Urinary bladder (tissue), 4 donors: ENCODE results near the gene RPL7A. TPM values are rescaled to one million over a fixed set of nuclear protein-coding genes. Genes with fewer than 3 reads are reported as not detected.
"Not testable (repeated sequence)": the region's sequence is repeated elsewhere in the genome, so short reads cannot be mapped to it uniquely, and the experiment has no call there.

Experiments used
- DNase-seq: peaks from one replicate; pipeline ENCODE4 v3.0.0-alpha.2; 2015; ENCODE audit errors: extremely low spot score
- H3K27ac ChIP-seq: one replicate; pipeline ENCODE4 v1.5.1; 2013; ENCODE audit warnings: low read depth, mild to moderate bottlenecking, moderate library complexity
- H3K36me3 ChIP-seq: one replicate; pipeline ENCODE4 v1.6.1; 2013; ENCODE audit warnings: mild to moderate bottlenecking, moderate library complexity; ENCODE audit not compliant: insufficient read depth
- H3K4me1 ChIP-seq: one replicate; pipeline ENCODE4 v1.6.1; 2013; ENCODE audit warnings: mild to moderate bottlenecking, moderate library complexity; ENCODE audit not compliant: insufficient read depth
- H3K4me3 ChIP-seq: one replicate; pipeline ENCODE4 v1.5.1; 2013; ENCODE audit warnings: low read depth, low read length
- WGBS: extraction: QIAGEN DNeasy Blood & Tissue Kit; methylation state at CpG from one replicate; pipeline ENCODE4 v1.1.7; 2013; 5-methylcytosine and 5-hydroxymethylcytosine counted together
- polyA plus RNA-seq: library from polyadenylated mRNA; stranded (reverse); fragments of 200-250 nt; gene quantifications from one replicate; pipeline ENCODE4 v1.2.3, GENCODE V29; 2013
- total RNA-seq: library from RNA; depleted of rRNA; stranded (reverse); fragments of >200 nt; gene quantifications from one replicate; pipeline ENCODE4 v1.2.3, GENCODE V29; 2014
- donor health status: healthy with polysubstance abuse.
- donor health status: healthy.

RPL7A gene
- total and polyA plus RNA-seq, 2 donors, result 1,153 to 2,769 TPM

DNA sequence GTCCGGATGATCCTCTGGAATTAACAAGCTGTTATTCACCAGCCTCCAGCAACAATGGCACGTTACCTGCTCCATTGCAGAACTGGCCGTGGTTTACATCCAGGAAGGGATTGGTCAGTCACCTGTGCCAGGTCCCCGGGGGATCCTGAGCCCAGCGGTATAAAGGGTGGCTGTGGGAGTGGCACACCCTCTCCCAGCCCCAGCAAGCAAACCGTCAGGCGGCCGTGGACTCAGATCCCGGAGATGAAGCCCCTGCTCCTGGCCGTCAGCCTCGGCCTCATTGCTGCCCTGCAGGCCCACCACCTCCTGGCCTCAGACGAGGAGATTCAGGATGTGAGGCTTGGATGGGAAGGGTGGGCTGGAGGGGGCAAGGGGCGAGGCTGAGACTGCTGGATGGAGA, 30.5 kb upstream of the RPL7A start:
- not testable (repeated sequence) for H3K4me3 ChIP-seq, H3K27ac ChIP-seq, H3K36me3 ChIP-seq, H3K4me1 ChIP-seq, DNase-seq
- WGBS, result 76% methylated on average over 13 of the region's 13 CpGs

DNA sequence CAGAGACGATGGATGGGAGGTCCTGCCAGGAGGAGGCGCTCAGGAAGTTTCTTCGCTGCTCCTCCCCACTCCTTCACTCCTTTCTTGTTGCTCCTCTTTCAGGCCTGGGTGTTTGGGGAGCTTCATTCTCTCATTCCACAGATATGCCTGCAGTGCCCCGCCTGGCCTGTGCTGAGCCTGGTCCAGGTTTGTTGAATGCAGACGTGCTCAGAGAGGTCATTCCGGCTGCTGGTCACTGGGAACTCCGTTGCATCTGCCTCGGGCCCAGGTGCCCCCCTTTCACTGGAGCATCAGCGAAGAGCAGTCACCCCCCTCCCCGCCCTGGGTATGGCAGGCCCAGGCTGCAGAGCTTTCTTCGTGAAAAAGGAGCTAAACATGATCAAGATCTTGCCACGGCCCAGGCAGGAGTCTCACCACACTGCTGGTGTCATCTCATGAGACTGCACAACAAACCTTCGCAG, 27.6 kb upstream of the RPL7A start:
- H3K4me1 ChIP-seq, result no peaks in the 10 kb centered on the region
- no peak for DNase-seq

DNA sequence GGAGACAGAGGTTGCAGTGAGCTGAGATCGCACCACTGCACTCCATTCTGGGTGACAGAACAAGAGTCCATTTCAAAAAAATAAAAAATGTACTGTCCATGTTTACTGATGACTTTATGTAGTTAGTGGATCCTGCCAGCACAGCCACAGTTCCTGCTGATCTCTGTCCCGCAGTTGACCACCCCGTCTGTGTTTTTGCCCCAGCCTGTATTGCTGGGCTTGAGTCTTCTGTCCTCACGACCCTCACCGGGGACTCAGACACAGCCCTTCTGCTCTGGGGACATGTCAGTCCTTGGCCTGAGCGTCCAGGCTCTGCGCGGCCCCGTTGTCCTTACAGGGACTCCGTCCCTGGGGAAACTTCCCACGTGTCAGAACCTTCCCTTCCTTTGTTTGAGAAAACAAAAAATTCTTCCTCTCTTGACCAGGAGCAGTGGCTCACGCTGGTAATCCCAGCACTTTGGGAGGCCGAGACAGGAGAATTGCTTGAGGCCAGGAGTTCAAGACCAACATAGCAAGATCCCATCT, 26.5 kb upstream of the RPL7A start:
- H3K36me3 ChIP-seq, result no peaks in the 10 kb centered on the region
- H3K27ac ChIP-seq, result no peak overlapping the region
- WGBS, result 81% methylated on average over 13 of the region's 13 CpGs
- no peak for DNase-seq
- H3K4me1 ChIP-seq, result no peaks in the 10 kb centered on the region
- no peak overlapping the region for H3K4me3 ChIP-seq

More for the DNA sequence above, 27.6 kb upstream of the RPL7A start:
- no peaks in the 10 kb centered on the region for H3K36me3 ChIP-seq
- H3K27ac ChIP-seq, result no peak overlapping the region
- 71% methylated on average over 13 of the region's 13 CpGs for WGBS
- H3K4me3 ChIP-seq, result no peak overlapping the region

DNA sequence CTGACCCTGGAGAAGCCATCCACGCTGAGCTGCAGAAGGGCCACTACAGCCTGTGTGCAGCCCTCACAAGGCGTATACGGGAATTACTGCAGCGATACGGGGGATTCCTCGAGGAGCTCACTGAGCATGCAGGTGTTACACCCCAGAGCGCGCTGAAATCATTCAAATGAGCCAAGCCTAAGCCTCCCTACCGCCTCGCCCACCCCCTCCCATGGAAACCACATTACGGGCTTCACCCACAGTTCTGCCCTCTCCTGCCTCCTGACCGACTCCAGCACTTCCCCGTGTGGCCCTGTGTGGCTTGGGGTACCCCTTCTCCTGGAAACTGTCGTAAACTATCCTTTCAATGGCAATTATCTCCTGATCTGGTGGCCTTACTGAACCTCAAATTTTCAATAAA, 25.3 kb upstream of the RPL7A start:
- no peaks in the 10 kb centered on the region for H3K36me3 ChIP-seq
- WGBS, result 83% methylated on average over 14 of the region's 14 CpGs
- DNase-seq, result no peak
- H3K4me1 ChIP-seq, result no peaks in the 10 kb centered on the region
- H3K4me3 ChIP-seq, result no peak overlapping the region
- no peak overlapping the region for H3K27ac ChIP-seq

DNA sequence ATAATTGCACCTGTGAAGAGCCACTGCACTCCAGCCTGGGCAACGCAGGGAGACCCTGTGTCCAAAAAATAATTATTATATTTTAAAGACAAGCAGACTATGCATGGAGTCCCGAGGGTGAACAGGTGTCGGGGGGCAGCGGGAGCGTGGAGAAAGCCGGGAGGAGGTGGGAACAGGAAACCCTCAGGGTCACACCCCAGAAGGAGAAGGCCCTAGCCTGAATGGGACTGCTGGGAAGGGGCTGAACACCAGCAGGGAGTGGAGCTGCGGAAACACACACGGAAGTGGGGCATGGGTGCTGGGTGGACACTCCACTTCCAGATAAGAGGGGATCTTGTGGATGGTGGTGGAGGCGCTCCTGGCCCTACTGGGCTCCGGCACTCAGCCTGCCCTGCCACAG, 24.8 kb upstream of the RPL7A start:
- H3K4me1 ChIP-seq, result no peaks in the 10 kb centered on the region
- 88% methylated on average over 10 of the region's 10 CpGs for WGBS
- no peaks in the 10 kb centered on the region for H3K36me3 ChIP-seq
- no peak for DNase-seq
- no peak overlapping the region for H3K27ac ChIP-seq
- H3K4me3 ChIP-seq, result no peak overlapping the region

DNA sequence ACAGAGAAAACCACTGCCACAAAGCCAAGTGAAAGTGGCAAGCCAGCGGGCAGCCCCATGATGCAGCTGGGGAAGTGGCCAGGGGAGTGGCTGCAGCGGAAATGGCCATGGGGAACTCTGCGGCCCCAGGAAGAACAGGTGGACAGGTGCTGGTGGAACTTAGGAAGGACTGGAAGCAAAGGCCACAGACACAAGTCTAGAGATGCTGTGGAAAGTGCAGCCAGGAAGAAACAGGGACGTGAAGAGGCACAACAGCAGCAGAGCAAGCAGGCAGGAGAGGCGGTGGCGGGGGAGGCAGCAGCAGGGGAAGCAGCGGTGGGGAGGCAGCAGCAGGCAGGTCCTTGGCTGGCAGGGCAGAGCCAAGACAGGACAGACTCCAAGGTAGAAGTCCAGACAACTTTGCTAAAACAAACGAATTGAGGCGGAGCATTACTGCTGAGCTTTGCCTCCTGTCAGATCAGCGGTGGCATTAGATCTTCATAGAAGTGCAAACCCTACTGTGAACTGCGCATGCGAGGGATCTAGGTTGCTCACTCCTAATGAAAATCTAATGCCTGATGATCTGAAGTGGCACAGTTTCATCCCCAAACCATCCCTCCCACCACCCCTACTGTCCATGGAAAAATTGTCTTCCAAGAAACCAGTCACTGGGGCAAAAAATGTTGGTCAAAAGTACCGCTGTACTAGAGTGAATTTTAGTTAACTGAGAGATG, 23.9 kb upstream of the RPL7A start:
- Histone ChIP-seq H3K4me3 (no peak overlapping the region), H3K4me1 (no peaks in the 10 kb centered on the region), H3K36me3 (no peaks in the 10 kb centered on the region), H3K27ac (no peak overlapping the region)
- DNase-seq, result no peak
- WGBS, result 89% methylated on average over 13 of the region's 13 CpGs

DNA sequence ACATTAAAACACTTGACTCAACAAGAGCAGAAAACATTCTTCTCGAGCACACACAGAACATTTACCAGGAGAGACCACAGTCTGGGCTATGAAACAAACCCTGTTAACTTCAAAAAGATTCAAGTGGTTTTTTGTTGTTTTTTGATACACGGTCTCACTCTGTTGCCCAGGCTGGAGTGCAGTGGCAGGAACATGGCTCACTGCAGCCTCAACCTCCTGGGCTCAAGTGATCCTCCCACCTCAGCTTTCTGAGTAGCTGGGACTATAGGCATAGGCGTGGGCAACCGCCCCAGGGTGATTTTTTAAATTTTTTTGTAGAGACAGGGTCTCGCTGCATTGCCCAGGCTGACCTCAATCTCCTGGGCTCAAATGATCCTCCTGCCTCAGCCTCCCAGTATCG, 21.0 kb upstream of the RPL7A start:
- not testable (repeated sequence) for H3K4me3 ChIP-seq, H3K4me1 ChIP-seq, DNase-seq, H3K27ac ChIP-seq, H3K36me3 ChIP-seq
- WGBS, result 90% methylated on average over 6 of the region's 6 CpGs

DNA sequence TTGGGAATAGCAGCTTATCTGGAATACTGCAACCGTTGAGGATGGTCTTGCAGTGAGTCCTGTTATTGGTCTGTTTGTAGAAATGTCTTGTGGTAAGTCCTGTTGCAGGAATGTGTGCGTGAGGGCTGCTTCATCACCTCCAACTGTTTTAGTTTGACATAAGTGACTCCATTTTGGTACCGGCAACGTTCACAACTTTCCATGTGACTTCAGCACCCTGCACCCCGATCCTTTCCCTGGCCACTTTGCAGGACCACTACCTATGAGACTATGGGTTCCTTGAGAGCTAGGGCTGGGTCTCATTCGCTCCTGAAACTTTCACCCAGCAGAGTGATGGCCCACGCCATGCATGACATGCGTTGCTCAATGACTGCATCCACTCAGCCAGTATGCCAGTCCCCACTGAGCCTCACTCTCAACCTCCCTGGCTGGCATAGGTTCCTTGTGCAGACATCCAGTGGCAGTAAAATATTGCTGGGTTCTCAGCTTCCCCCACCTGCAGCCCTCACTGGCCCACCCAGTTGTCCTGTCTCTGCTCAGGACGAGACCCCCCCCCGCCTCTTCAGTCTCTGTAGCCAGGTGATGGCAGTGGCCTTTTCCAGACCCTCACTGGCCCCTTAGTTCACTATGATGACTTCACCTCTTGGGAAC, 20.1 kb upstream of the RPL7A start:
- no peak overlapping the region for H3K27ac ChIP-seq
- DNase-seq, result no peak
- H3K36me3 ChIP-seq, result peaks cover 3% of the 10 kb centered on the region
- H3K4me3 ChIP-seq, result no peak overlapping the region
- H3K4me1 ChIP-seq, result no peaks in the 10 kb centered on the region
- WGBS, result 90% methylated on average over 10 of the region's 10 CpGs

DNA sequence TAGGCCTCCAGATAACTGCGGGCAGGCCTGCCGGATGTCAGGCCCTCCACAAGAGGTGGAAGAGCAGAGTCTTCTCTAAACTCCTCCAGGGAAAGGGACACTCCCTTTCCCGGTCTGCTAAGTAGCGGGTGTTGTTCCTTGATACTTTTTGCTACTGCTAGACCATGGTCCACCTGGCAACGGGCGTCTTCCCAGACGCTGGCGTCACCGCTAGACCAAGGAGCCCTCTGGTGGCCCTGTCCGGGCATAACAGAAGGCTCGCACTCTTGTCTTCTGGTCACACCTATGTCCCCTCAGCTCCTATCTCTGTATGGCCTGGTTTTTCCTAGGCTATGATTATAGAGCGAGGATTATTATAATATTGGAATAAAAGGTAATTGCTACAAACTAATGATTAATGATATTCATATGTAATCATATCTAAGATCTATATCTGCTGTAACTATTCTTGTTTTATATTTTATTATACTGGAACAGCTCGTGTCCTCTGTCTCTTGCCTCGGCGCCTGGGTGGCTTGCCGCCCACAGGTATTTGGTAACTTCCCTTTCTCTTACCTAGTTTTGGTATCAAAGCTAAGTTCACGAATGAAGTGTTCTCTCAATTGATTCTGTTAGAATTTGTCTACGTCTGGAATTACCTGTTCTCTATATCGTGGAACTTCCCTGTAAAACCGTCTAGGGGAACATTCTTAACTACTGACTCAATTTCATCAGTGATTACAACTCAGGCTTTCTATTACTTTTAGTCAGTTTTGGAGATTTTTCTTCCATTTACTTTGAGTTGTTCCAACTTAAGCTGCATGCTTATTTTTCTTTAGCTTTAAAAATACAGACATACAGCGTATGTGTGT, 18.5 kb upstream of the RPL7A start:
- H3K36me3 ChIP-seq, H3K4me3 ChIP-seq, H3K4me1 ChIP-seq, DNase-seq, H3K27ac ChIP-seq: not testable (repeated sequence)
- WGBS, result 54% methylated on average over 21 of the region's 21 CpGs

DNA sequence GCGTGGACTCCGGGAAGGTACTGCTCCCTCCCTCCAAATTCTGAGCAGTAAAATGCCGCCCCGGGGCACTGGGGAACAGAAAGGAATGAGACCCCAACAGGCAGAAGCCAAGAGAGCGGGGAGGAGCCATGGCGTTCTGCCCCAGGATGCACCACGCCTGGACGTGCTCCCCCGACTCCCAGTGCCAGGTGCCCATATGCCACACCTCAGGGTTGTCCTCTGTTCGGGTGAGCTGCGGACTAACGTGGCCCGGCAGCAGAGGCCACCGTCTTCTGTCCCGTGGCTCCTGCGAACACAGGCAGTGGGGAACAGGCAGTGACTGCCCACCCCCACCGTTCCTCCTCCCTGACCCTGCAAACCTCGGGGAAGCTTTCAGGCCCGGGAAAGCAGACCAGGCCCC, 16.8 kb upstream of the RPL7A start:
- DNase-seq, result no peak
- WGBS, result 87% methylated on average over 19 of the region's 19 CpGs
- Histone ChIP-seq H3K4me1 (peaks cover 3% of the 10 kb centered on the region), H3K4me3 (no peak overlapping the region), H3K36me3 (peaks cover 3% of the 10 kb centered on the region), H3K27ac (no peak overlapping the region)

DNA sequence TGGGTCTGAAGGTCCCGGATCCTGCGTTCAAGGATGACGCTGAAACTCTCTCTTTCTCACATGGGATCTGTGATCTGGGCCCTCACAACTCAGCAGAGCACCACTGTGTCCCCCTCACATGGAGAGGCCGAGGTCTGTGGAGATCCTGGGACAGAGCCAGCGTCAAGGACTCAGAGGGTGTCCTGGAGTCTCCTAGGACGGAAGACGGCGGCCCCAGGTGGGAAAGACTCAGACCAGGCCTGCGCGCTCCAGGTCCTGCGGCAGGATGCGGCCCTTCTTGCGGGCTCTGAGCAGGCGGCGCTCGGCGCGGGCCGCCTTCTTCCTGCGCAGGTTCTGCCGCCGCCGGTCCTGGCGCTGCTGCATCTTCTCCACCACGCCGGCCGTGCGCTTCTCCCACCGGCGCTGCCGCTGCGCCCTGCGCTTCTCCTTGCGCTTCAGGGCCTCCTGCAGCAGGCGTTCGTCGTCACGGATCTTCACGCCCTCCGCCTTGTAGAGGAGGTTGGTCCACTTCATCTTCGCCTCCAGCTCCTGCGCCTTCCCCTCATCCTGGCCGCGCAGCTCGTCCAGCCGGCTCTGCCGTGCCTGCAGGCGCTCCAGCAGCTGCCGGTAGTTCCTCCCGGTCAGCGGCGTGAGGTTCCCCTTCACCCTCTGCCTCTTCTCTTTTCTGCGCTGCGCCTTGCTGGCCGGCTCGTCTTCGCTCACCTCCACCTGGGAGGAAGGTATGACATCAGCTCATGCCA, 16.2 kb upstream of the RPL7A start:
- DNase-seq, result no peak
- no peak overlapping the region for H3K27ac ChIP-seq
- 97% methylated on average over 57 of the region's 57 CpGs for WGBS
- no peak overlapping the region for H3K4me3 ChIP-seq
- H3K4me1 ChIP-seq, result peaks cover 3% of the 10 kb centered on the region
- peaks cover 3% of the 10 kb centered on the region for H3K36me3 ChIP-seq

DNA sequence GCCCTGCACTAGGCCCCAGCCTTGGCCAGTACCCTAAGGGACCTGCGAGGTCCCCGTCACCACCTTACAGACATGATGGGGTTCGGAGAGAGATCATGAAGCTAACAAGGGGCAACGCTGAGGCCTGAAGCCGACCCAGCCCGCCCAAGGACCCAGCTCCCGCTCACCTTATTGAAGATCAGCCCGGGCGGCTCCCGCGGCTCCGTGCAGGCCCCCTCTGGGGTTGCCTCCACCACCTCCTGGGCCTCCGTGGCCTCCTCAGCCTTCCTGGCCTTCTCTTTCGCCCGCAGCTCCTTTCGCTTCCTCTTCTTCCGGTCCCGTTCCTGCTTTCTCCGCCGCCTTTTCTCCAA, 15.7 kb upstream of the RPL7A start:
- no peak for DNase-seq
- Histone ChIP-seq H3K4me1 (peaks cover 3% of the 10 kb centered on the region), H3K27ac (no peak overlapping the region), H3K4me3 (no peak overlapping the region), H3K36me3 (peaks cover 3% of the 10 kb centered on the region)
- WGBS, result 89% methylated on average over 20 of the region's 20 CpGs

DNA sequence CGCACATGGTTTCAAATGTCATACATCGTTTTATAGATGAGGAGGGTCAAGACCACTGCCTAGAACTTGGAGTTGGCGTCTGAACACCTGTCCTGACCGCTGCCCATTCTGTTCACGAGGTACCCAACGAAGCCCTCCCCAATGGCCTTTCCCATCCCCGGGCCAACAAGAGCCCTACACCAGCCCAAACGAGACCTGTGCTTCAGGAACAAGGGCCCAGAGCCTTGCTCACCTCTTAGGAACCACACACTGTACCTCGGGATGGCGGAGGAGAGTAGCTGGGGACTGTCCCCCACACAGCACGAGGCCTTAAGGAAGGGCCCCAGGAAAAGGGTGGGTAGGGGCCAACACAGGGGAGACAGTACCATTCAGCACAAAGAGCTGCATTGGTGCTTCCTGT, 15.0 kb upstream of the RPL7A start:
- H3K4me3 ChIP-seq, result no peak overlapping the region
- 91% methylated on average over 11 of the region's 11 CpGs for WGBS
- no peak for DNase-seq
- peaks cover 3% of the 10 kb centered on the region for H3K36me3 ChIP-seq
- H3K4me1 ChIP-seq, result peaks cover 3% of the 10 kb centered on the region
- no peak overlapping the region for H3K27ac ChIP-seq
